Sigmoid colon (tissue), 7 donors: Measurements from ENCODE around the gene RHOH. TPM values are rescaled to one million over a fixed set of nuclear protein-coding genes. Genes with fewer than 3 reads are reported as not detected.
"Not testable (repeated sequence)": the region's sequence is repeated elsewhere in the genome, so short reads cannot be mapped to it uniquely, and the experiment has no call there.

Experiments
- DNase-seq: peaks from one replicate; pipeline ENCODE4 v3.0.0-alpha.2; 2019
- H3K27ac ChIP-seq, 4 donors: fragments of 200-600 bp; sonication (generic); one replicate each; pipeline ENCODE4 v1.5.1; 2016 to 2019; ENCODE audit warnings: mild to moderate bottlenecking in 1 of 4
- H3K27me3 ChIP-seq, 3 donors: fragments of 200-600 bp; sonication (generic); one replicate each; pipeline ENCODE4 v1.5.1; 2019; ENCODE audit warnings: mild to moderate bottlenecking in 1 of 3
- H3K36me3 ChIP-seq, 4 donors: fragments of 200-600 bp; sonication (generic); one replicate each; pipeline ENCODE4 v1.5.1; 2016 to 2019
- H3K4me1 ChIP-seq, 4 donors: fragments of 200-600 bp; sonication (generic); one replicate each; pipeline ENCODE4 v1.5.1; 2017 to 2019
- H3K4me3 ChIP-seq, 4 donors: fragments of 200-600 bp; sonication (generic); one replicate each; pipeline ENCODE4 v1.5.1; 2017 to 2019; ENCODE audit warnings: mild to moderate bottlenecking in 2 of 4, moderate library complexity in 1 of 4
- H3K9me3 ChIP-seq, 4 donors: fragments of 200-600 bp in 3 of 4; sonication (generic) in 3 of 4; one replicate each; pipeline versions ENCODE4 v1.5.1 to v1.6.1; 2013 to 2019
- CTCF ChIP-seq, 4 experiments: fragments of 450-650 bp in 3 of 4; fragments of 200-600 bp in 1 of 4; IDR thresholded peaks; one replicate each; pipeline ENCODE4 v1.5.1; 2016 to 2019; ENCODE audit warnings: antibody characterized with exemption in 4 of 4, mild to moderate bottlenecking in 3 of 4, moderate library complexity in 2 of 4
- EP300 ChIP-seq, 4 donors: sonication (generic); formaldehyde crosslinking; IDR thresholded peaks; one replicate each; pipeline ENCODE4 v1.6.1; 2017; ENCODE audit warnings: antibody characterized with exemption in 4 of 4
- POLR2A ChIP-seq, 2 donors: fragments of 450-650 bp; IDR thresholded peaks; one replicate each; pipeline ENCODE4 v1.6.1; 2016; ENCODE audit warnings: antibody characterized with exemption in 2 of 2, mild to moderate bottlenecking in 2 of 2, moderate library complexity in 2 of 2
- POLR2AphosphoS5 ChIP-seq, 4 donors: sonication (generic); formaldehyde crosslinking; IDR thresholded peaks; one replicate each; pipeline ENCODE4 v1.6.1; 2017; ENCODE audit warnings: antibody characterized with exemption in 4 of 4
- WGBS, 2 donors: extraction: QIAGEN DNeasy Blood & Tissue Kit; methylation state at CpG; one replicate each; pipeline ENCODE4 v1.1.7; 2013; 5-methylcytosine and 5-hydroxymethylcytosine counted together
- intact Hi-C: fragments of 100-400 bp; cut with DNase I; formaldehyde crosslinking; loops from one replicate; pipeline ENCODE4 v1.15.1; 2023
- polyA plus RNA-seq, 3 donors: library from polyadenylated mRNA; stranded (reverse); fragments of 200-250 nt; gene quantifications; one replicate each; pipeline ENCODE4 v1.2.3, GENCODE V29; 2013
- total RNA-seq, 4 donors: library from RNA; depleted of rRNA; stranded (reverse); fragments of >200 nt; gene quantifications; one replicate each; pipeline ENCODE4 v1.1.0, GENCODE V29; 2016
- donor health status: healthy with polysubstance abuse.
- donor health status: Bipolar disorder and iron deficiency.
- donor health status: healthy.

The RHOH gene
- total and polyA plus RNA-seq, 7 donors: 0.49 to 38.8 (median 1.4) TPM

- no peak overlapping the region for H3K4me3 ChIP-seq
- intact Hi-C loops: no loop called here
- H3K4me1 ChIP-seq: no peaks in the 10 kb centered on the region
- no peak overlapping the region for H3K27ac ChIP-seq
- DNase-seq: no peak
- no peaks in the 10 kb centered on the region for H3K9me3 ChIP-seq
- TF ChIP-seq EP300 (IDR thresholded peaks at IDR 0.05) (no peak), CTCF (IDR thresholded peaks at IDR 0.05) (no peak), POLR2AphosphoS5 (IDR thresholded peaks at IDR 0.05) (no peak), POLR2A (IDR thresholded peaks at IDR 0.05) (no peak)
- H3K27me3 ChIP-seq: no peaks in the 10 kb centered on the region
- H3K36me3 ChIP-seq: no peaks in the 10 kb centered on the region
- WGBS, 2 donors: 83 to 86% methylated on average over 12 of the region's 12 CpGs
Measured at GRCh38 chr4:40270609-40271008, 73.8 kb downstream of the RHOH start.

- Histone ChIP-seq H3K36me3 (no peaks in the 10 kb centered on the region), H3K27me3 (no peaks in the 10 kb centered on the region), H3K4me1 (no peaks in the 10 kb centered on the region), H3K9me3 (no peaks in the 10 kb centered on the region), H3K4me3 (no peak overlapping the region), H3K27ac (no peak overlapping the region)
- no peak for DNase-seq
- TF ChIP-seq CTCF (IDR thresholded peaks at IDR 0.05) (no peak), EP300 (IDR thresholded peaks at IDR 0.05) (no peak), POLR2AphosphoS5 (IDR thresholded peaks at IDR 0.05) (no peak)
- WGBS, 2 donors: 82 to 92% methylated on average over 3 of the region's 3 CpGs
- intact Hi-C loops: no loop called here
Measured at GRCh38 chr4:40275065-40275730, 78.4 kb downstream of the RHOH start.

- no peaks in the 10 kb centered on the region for H3K27me3 ChIP-seq
- no peak overlapping the region for H3K27ac ChIP-seq
- WGBS, 2 donors: 74 to 82% methylated on average over 4 of the region's 4 CpGs
- intact Hi-C loops: no loop called here
- TF ChIP-seq POLR2AphosphoS5 (IDR thresholded peaks at IDR 0.05) (no peak), CTCF (IDR thresholded peaks at IDR 0.05) (no peak)
- H3K4me1 ChIP-seq: no peaks in the 10 kb centered on the region
- H3K36me3 ChIP-seq: no peaks in the 10 kb centered on the region
- no peak overlapping the region for H3K4me3 ChIP-seq
- DNase-seq: peak; percentile 9
- H3K9me3 ChIP-seq: no peaks in the 10 kb centered on the region
Measured at GRCh38 chr4:40276546-40276945, 79.7 kb downstream of the RHOH start.

- WGBS, 2 donors: 83 to 93% methylated on average over 2 of the region's 2 CpGs
- no peaks in the 10 kb centered on the region for H3K36me3 ChIP-seq
- H3K4me3 ChIP-seq: no peak overlapping the region
- no peak overlapping the region for H3K27ac ChIP-seq
- H3K27me3 ChIP-seq: no peaks in the 10 kb centered on the region
- no peaks in the 10 kb centered on the region for H3K4me1 ChIP-seq
- intact Hi-C loops: no loop called here
- peak; percentile 14 for DNase-seq
- H3K9me3 ChIP-seq: no peaks in the 10 kb centered on the region
- TF ChIP-seq POLR2AphosphoS5 (IDR thresholded peaks at IDR 0.05) (no peak), EP300 (IDR thresholded peaks at IDR 0.05) (no peak)
Measured at GRCh38 chr4:40280586-40280985, 83.8 kb downstream of the RHOH start.

GRCh38 chr4:40281099-40281498 lies 84.3 kb downstream of the RHOH start:
- Histone ChIP-seq H3K9me3 (no peaks in the 10 kb centered on the region), H3K4me3 (no peak overlapping the region), H3K4me1 (no peaks in the 10 kb centered on the region), H3K27me3 (no peaks in the 10 kb centered on the region), H3K27ac (no peak overlapping the region), H3K36me3 (no peaks in the 10 kb centered on the region)
- TF ChIP-seq EP300 (IDR thresholded peaks at IDR 0.05) (no peak), POLR2AphosphoS5 (IDR thresholded peaks at IDR 0.05) (no peak), POLR2A (IDR thresholded peaks at IDR 0.05) (no peak)
- DNase-seq: peak; percentile 4
- intact Hi-C loops: no loop called here
- WGBS, 2 donors: 42 to 68% methylated on average over 3 of the region's 3 CpGs

- H3K4me1 ChIP-seq: no peaks in the 10 kb centered on the region
- no peak overlapping the region for H3K4me3 ChIP-seq
- H3K27me3 ChIP-seq: no peaks in the 10 kb centered on the region
- peak; percentile 3 for DNase-seq
- H3K9me3 ChIP-seq: no peaks in the 10 kb centered on the region
- TF ChIP-seq POLR2AphosphoS5 (IDR thresholded peaks at IDR 0.05) (no peak), EP300 (IDR thresholded peaks at IDR 0.05) (no peak), POLR2A (IDR thresholded peaks at IDR 0.05) (no peak), CTCF (IDR thresholded peaks at IDR 0.05) (no peak)
- 86 to 87% methylated on average over 5 of the region's 5 CpGs for WGBS, 2 donors
- intact Hi-C loops: no loop called here
- no peaks in the 10 kb centered on the region for H3K36me3 ChIP-seq
- no peak overlapping the region for H3K27ac ChIP-seq
Measured at GRCh38 chr4:40281913-40282312, 85.1 kb downstream of the RHOH start.

- intact Hi-C loops, H3K4me1 ChIP-seq, H3K27ac ChIP-seq, H3K4me3 ChIP-seq, H3K36me3 ChIP-seq, H3K27me3 ChIP-seq, H3K9me3 ChIP-seq: not testable (repeated sequence)
- peak; percentile 14 for DNase-seq
- 97 to 99% methylated on average over 7 of the region's 7 CpGs for WGBS, 2 donors
Measured at GRCh38 chr4:40282857-40283256, 86.0 kb downstream of the RHOH start.
